ACHN (cell line): ENCODE results near the gene MAP2K5.
"Not testable (repeated sequence)": the region's sequence is repeated elsewhere in the genome, so short reads cannot be mapped to it uniquely, and the experiment has no call there.

Experiments used
- DNase-seq: peaks from one replicate; pipeline ENCODE4 v3.0.0-alpha.2; 2015
- in situ Hi-C: cut with HindIII; loops from 2 replicates; pipeline ENCODE4 v1.10.0; 2017; ENCODE audit warnings: low sequenced_read_pairs, low pct_ligation_motif_present, low pct_unique_long_range_greater_than_20kb

Gene MAP2K5

GRCh38 chr15:67615131-67615534 lies 72.6 kb downstream of the MAP2K5 start:
- in situ Hi-C loops, result not testable (repeated sequence)

GRCh38 chr15:67618297-67618696 lies 75.8 kb downstream of the MAP2K5 start:
- no peak for DNase-seq
- in situ Hi-C loops, result no loop called here

More at GRCh38 chr15:67615131-67615534, 72.6 kb downstream of the MAP2K5 start:
- not testable (repeated sequence) for DNase-seq

- in situ Hi-C loops, result no loop called here
Measured at GRCh38 chr15:67622110-67622509, 79.6 kb downstream of the MAP2K5 start.

GRCh38 chr15:67632261-67632660 lies 89.8 kb downstream of the MAP2K5 start:
- in situ Hi-C loops, result no loop called here
- no peak for DNase-seq

More at GRCh38 chr15:67622110-67622509, 79.6 kb downstream of the MAP2K5 start:
- DNase-seq, result no peak

GRCh38 chr15:67635950-67636349 lies 93.4 kb downstream of the MAP2K5 start:
- in situ Hi-C loops, DNase-seq: not testable (repeated sequence)

GRCh38 chr15:67639591-67639990 lies 97.1 kb downstream of the MAP2K5 start:
- in situ Hi-C loops, result no loop called here
- DNase-seq, result no peak

GRCh38 chr15:67641453-67641852 lies 99.0 kb downstream of the MAP2K5 start:
- in situ Hi-C loops, result no loop called here

GRCh38 chr15:67646847-67647246 lies 104.3 kb downstream of the MAP2K5 start:
- DNase-seq, result no peak
- in situ Hi-C loops, result no loop called here

More at GRCh38 chr15:67641453-67641852, 99.0 kb downstream of the MAP2K5 start:
- no peak for DNase-seq

GRCh38 chr15:67652586-67652985 lies 110.1 kb downstream of the MAP2K5 start:
- in situ Hi-C loops, result no loop called here
- DNase-seq, result no peak

- in situ Hi-C loops, result no loop called here
Measured at GRCh38 chr15:67660446-67660845, 117.9 kb downstream of the MAP2K5 start.

GRCh38 chr15:67660874-67661606 lies 118.5 kb downstream of the MAP2K5 start:
- in situ Hi-C loops, result no loop called here
- DNase-seq, result no peak

More at GRCh38 chr15:67660446-67660845, 117.9 kb downstream of the MAP2K5 start:
- DNase-seq, result no peak

GRCh38 chr15:67670647-67671305 lies 128.3 kb downstream of the MAP2K5 start:
- no peak for DNase-seq
- in situ Hi-C loops, result no loop called here

- in situ Hi-C loops, DNase-seq: not testable (repeated sequence)
Measured at GRCh38 chr15:67672834-67673233, 130.3 kb downstream of the MAP2K5 start.

- no peak for DNase-seq
- in situ Hi-C loops, result no loop called here
Measured at GRCh38 chr15:67674983-67675382, 132.5 kb downstream of the MAP2K5 start.

GRCh38 chr15:67678089-67678488 lies 135.6 kb downstream of the MAP2K5 start:
- in situ Hi-C loops, result no loop called here
- DNase-seq, result no peak

- in situ Hi-C loops, result no loop called here
- no peak for DNase-seq
Measured at GRCh38 chr15:67678993-67679392, 136.5 kb downstream of the MAP2K5 start.

- no peak for DNase-seq
- in situ Hi-C loops, result no loop called here
Measured at GRCh38 chr15:67680641-67681040, 138.1 kb downstream of the MAP2K5 start.

GRCh38 chr15:67685008-67685599 lies 142.6 kb downstream of the MAP2K5 start:
- DNase-seq, result peak; percentile 52
- in situ Hi-C loops, result no loop called here

GRCh38 chr15:67685716-67686115 lies 143.2 kb downstream of the MAP2K5 start:
- no peak for DNase-seq
- in situ Hi-C loops, result no loop called here
